ENCODE data around the gene PID1. TPM values are rescaled to one million over a fixed set of nuclear protein-coding genes. Genes with fewer than 3 reads are reported as not detected.

The PID1 gene
- total and polyA plus RNA-seq, 8 donors: 2.9 to 13.5 (median 4.7) TPM

- Histone ChIP-seq H3K4me1 (peaks cover 3 to 8% (median 6%) of the 10 kb centered on the region in 3 donors), H3K27me3 (no peaks in the 10 kb centered on the region), H3K9me3 (no peaks in the 10 kb centered on the region), H3K36me3 (no peaks in the 10 kb centered on the region), H3K4me3 (no peak overlapping the region), H3K27ac (no peak overlapping the region)
- 33 to 36% methylated on average over 6 of the region's 6 CpGs for WGBS, 2 donors
- TF ChIP-seq CTCF (IDR thresholded peaks at IDR 0.05): no peak
- ATAC-seq (peak; percentile 40 to 69 (median 50)), DNase-seq (no peak), FAIRE-seq (no peak)
- intact Hi-C loops (cut with DNase I): no loop called here
Observed at GRCh38 chr2:229169751-229170150, 101.3 kb downstream of the PID1 start.

- peaks cover 6 to 25% (median 14%) of the 10 kb centered on the region in 3 donors for H3K4me1 ChIP-seq
- FAIRE-seq: no peak
- no peaks in the 10 kb centered on the region for H3K36me3 ChIP-seq
- TF ChIP-seq CTCF (IDR thresholded peaks at IDR 0.05): no peak
- DNase-seq: no peak
- no peak overlapping the region for H3K4me3 ChIP-seq
- intact Hi-C loops (cut with DNase I): no loop called here
- no peaks in the 10 kb centered on the region for H3K9me3 ChIP-seq
- H3K27me3 ChIP-seq: no peaks in the 10 kb centered on the region
- WGBS, 2 donors: 85 to 93% methylated on average over 2 of the region's 2 CpGs
- peak in 1 of 4 donors; percentile 33 for ATAC-seq
- no peak overlapping the region for H3K27ac ChIP-seq
Observed at GRCh38 chr2:229164545-229165249, 106.4 kb downstream of the PID1 start.

GRCh38 chr2:229163893-229164292 lies 107.2 kb downstream of the PID1 start:
- H3K36me3 ChIP-seq: no peaks in the 10 kb centered on the region
- intact Hi-C loops (cut with DNase I): no loop called here
- no peak for TF ChIP-seq CTCF (IDR thresholded peaks at IDR 0.05)
- H3K4me3 ChIP-seq: no peak overlapping the region
- no peak for FAIRE-seq
- H3K27me3 ChIP-seq: no peaks in the 10 kb centered on the region
- H3K9me3 ChIP-seq: no peaks in the 10 kb centered on the region
- no peak for ATAC-seq
- 42 to 50% methylated on average over 2 of the region's 2 CpGs for WGBS, 2 donors
- no peak overlapping the region for H3K27ac ChIP-seq
- no peak for DNase-seq
- H3K4me1 ChIP-seq: peaks cover 6 to 26% (median 14%) of the 10 kb centered on the region in 3 donors

- FAIRE-seq (no peak), ATAC-seq (no peak), DNase-seq (no peak)
- Histone ChIP-seq H3K9me3 (no peaks in the 10 kb centered on the region), H3K27me3 (no peaks in the 10 kb centered on the region), H3K36me3 (no peaks in the 10 kb centered on the region), H3K27ac (no peak overlapping the region), H3K4me3 (no peak overlapping the region), H3K4me1 (peaks cover 6 to 26% (median 14%) of the 10 kb centered on the region in 3 donors)
- no peak for TF ChIP-seq CTCF (IDR thresholded peaks at IDR 0.05)
- 93 to 100% methylated on average over 4 of the region's 4 CpGs for WGBS, 2 donors
- intact Hi-C loops (cut with DNase I): no loop called here
Observed at GRCh38 chr2:229162015-229162414, 109.1 kb downstream of the PID1 start.

GRCh38 chr2:229160984-229161383 lies 110.1 kb downstream of the PID1 start:
- DNase-seq (no peak), ATAC-seq (no peak), FAIRE-seq (no peak)
- TF ChIP-seq CTCF (IDR thresholded peaks at IDR 0.05): no peak
- intact Hi-C loops (cut with DNase I): no loop called here
- no peaks in the 10 kb centered on the region for H3K36me3 ChIP-seq
- WGBS, 2 donors: 70 to 89% methylated on average over 2 of the region's 2 CpGs
- H3K4me1 ChIP-seq: peaks cover 6 to 26% (median 14%) of the 10 kb centered on the region in 3 donors
- no peaks in the 10 kb centered on the region for H3K9me3 ChIP-seq
- peak overlapping the region in 1 of 4 donors; percentile 44 for H3K27ac ChIP-seq
- H3K4me3 ChIP-seq: no peak overlapping the region
- no peaks in the 10 kb centered on the region for H3K27me3 ChIP-seq

Data from pancreas (tissue), 10 donors.